K562 (cell line): Measurements from ENCODE around the gene C2CD2. TPM values are rescaled to one million over a fixed set of nuclear protein-coding genes. Genes with fewer than 3 reads are reported as not detected.

Experiments used
- ATAC-seq: fragments of 200-7000 bp; cut with Tn5 transposase; 3 replicates; pipeline ENCODE4 v1.9.1; 2020; ENCODE audit warnings: moderate library complexity
- BruUV-seq: library from RNA; stranded (reverse); fragments of 400-500 nt; replicated peaks from 2 replicates; lab custom pipeline; 2021; lab: Mats Ljungman, UMichigan
- CTCF ChIA-PET: fragments of 300-600 bp; formaldehyde crosslinking; extraction: SDS; loops from one replicate; lab custom pipeline; 2021; ENCODE audit warnings: low intra/inter-chr PET ratio; lab: Yijun Ruan, JAX
- POLR2A ChIA-PET: fragments of 300-600, 350-650 bp; sonication (Branson Sonifier 250); formaldehyde crosslinking; extraction: SDS; loops from one replicate; lab custom pipeline; 2021; ENCODE audit warnings: antibody characterized with exemption, inconsistent platforms; lab: Yijun Ruan, JAX
- DNase-seq, 4 experiments: peaks; one replicate each; pipeline versions ENCODE4 v3.0.0 to v3.0.0-alpha.2; 2011 to 2018; ENCODE audit warnings: low spot score in 3 of 4, mixed read lengths in 3 of 4; ENCODE audit errors: extremely low read depth in 1 of 4
- FAIRE-seq: peaks from 2 replicates; lab custom pipeline; 2011; peaks lifted over from hg19 to GRCh38; lab: Jason Lieb, UNC
- H2AFZ ChIP-seq: 2 replicates; pipeline ENCODE4 v1.6.0; 2011; ENCODE audit warnings: low read depth, low read length, control low read depth, inconsistent platforms
- H3K27ac ChIP-seq: fragments of 200-600 bp; 3 replicates; pipeline ENCODE4 v1.8.0; 2011; ENCODE audit warnings: low read depth, mild to moderate bottlenecking, control low read depth, inconsistent platforms, low read length, moderate library complexity, mixed read lengths; ENCODE audit errors: extremely low read depth
- H3K27me3 ChIP-seq, 2 experiments: fragments of 300-600 bp in 1 of 2; 2 replicates in 1 of 2; 3 replicates in 1 of 2; pipeline versions ENCODE4 v1.6.0 to v1.8.0; 2011; ENCODE audit warnings: inconsistent platforms in 2 of 2, low read length in 2 of 2, mild to moderate bottlenecking in 1 of 2, mixed read lengths in 1 of 2, moderate library complexity in 1 of 2; ENCODE audit not compliant: control insufficient read depth in 2 of 2, insufficient read depth in 2 of 2
- H3K36me3 ChIP-seq: fragments of 300-600 bp; 3 replicates; pipeline ENCODE4 v1.8.0; 2011; ENCODE audit warnings: mild to moderate bottlenecking, low read length, inconsistent platforms; ENCODE audit not compliant: control insufficient read depth, insufficient read depth
- H3K4me1 ChIP-seq, 2 experiments: fragments of 200-600 bp in 1 of 2; replicated peaks in 1 of 2; 2 replicates in 1 of 2; 3 replicates in 1 of 2; pipeline versions ENCODE4 v1.5.1 to v1.8.0; 2011; ENCODE audit warnings: inconsistent platforms in 2 of 2, low read length in 2 of 2, mild to moderate bottlenecking in 1 of 2, mixed read lengths in 1 of 2, moderate library complexity in 1 of 2; ENCODE audit not compliant: control insufficient read depth in 2 of 2, insufficient read depth in 2 of 2
- H3K4me2 ChIP-seq: 2 replicates; pipeline ENCODE4 v1.6.1; 2011; ENCODE audit warnings: low read length, control low read depth, inconsistent platforms, mixed read lengths; ENCODE audit not compliant: insufficient read depth
- H3K4me3 ChIP-seq: fragments of 200-600 bp; sonication (generic), shearing (Covaris generic); 2 replicates; pipeline ENCODE4 v1.5.1; 2016; ENCODE audit warnings: control low read depth, inconsistent platforms
- H3K79me2 ChIP-seq: fragments of 200-600 bp; 3 replicates; pipeline ENCODE4 v1.8.0; 2011; ENCODE audit warnings: low read length, inconsistent platforms; ENCODE audit not compliant: control insufficient read depth, insufficient read depth
- H3K9ac ChIP-seq, 2 experiments: 2 replicates each; pipeline versions ENCODE4 v1.6.0 to v1.6.1; 2011; ENCODE audit warnings: low read depth in 2 of 2, low read length in 2 of 2, control low read depth in 1 of 2, inconsistent platforms in 1 of 2, mild to moderate bottlenecking in 1 of 2, mixed read lengths in 1 of 2; ENCODE audit not compliant: insufficient read depth in 1 of 2
- H3K9me1 ChIP-seq: one replicate; pipeline ENCODE4 v1.6.0; 2011; ENCODE audit warnings: inconsistent platforms, mild to moderate bottlenecking, low read length, moderate library complexity; ENCODE audit not compliant: control insufficient read depth, insufficient read depth
- H3K9me3 ChIP-seq: replicated peaks from 2 replicates; pipeline ENCODE4 v1.5.1; 2011; ENCODE audit warnings: low read depth, low read length, inconsistent platforms; ENCODE audit not compliant: control insufficient read depth, insufficient read depth
- H4K20me1 ChIP-seq: replicated peaks from 2 replicates; pipeline ENCODE4 v1.6.1; 2011; ENCODE audit warnings: low read length, inconsistent platforms, mixed read lengths; ENCODE audit not compliant: control insufficient read depth, insufficient read depth
- C11orf30 ChIP-seq: fragments of 450-650 bp; IDR thresholded peaks from 2 replicates; pipeline ENCODE4 v1.6.1; 2016; ENCODE audit warnings: low read depth, mild to moderate bottlenecking
- CCAR2 ChIP-seq: fragments of 200-400 bp; formaldehyde crosslinking; IDR thresholded peaks from 2 replicates; pipeline ENCODE4 v1.6.1; 2017; ENCODE audit warnings: mild to moderate bottlenecking, low read depth, low read length
- CREBBP ChIP-seq: IDR thresholded peaks from one replicate; pipeline ENCODE4 v1.6.1; 2012; ENCODE audit warnings: low read depth, mild to moderate bottlenecking, control low read depth, inconsistent platforms, low read length
- CREM ChIP-seq: IDR thresholded peaks from 2 replicates; pipeline ENCODE4 v1.6.1; 2014; ENCODE audit warnings: antibody characterized with exemption, low read depth
- CTBP1 ChIP-seq: fragments of 450-650 bp; IDR thresholded peaks from 2 replicates; pipeline ENCODE4 v1.6.1; 2016; ENCODE audit warnings: borderline replicate concordance
- FOSL1 ChIP-seq: fragments of 200-800 bp; sonication (Bioruptor generic); conservative IDR thresholded peaks from 2 replicates; pipeline ENCODE4 v1.6.1; 2016; ENCODE audit warnings: missing genetic modification characterization, missing compliant biosample characterization
- FOXP1 ChIP-seq: sonication (generic); formaldehyde crosslinking; IDR thresholded peaks from 2 replicates; pipeline ENCODE4 v1.8.0; 2022; ENCODE audit warnings: mild to moderate bottlenecking, missing genetic modification reagents
- HLTF ChIP-seq: fragments of 450-650 bp; IDR thresholded peaks from 2 replicates; pipeline ENCODE4 v1.6.1; 2016
- KLF6 ChIP-seq: fragments of 250-450 bp; sonication (Bioruptor Pico); IDR thresholded peaks from 2 replicates; pipeline ENCODE4 v1.4.0; 2020; ENCODE audit warnings: mild to moderate bottlenecking, moderate library complexity, borderline replicate concordance
- LEF1 ChIP-seq: fragments of 450-650 bp; IDR thresholded peaks from 2 replicates; pipeline ENCODE4 v1.6.1; 2016; ENCODE audit warnings: mild to moderate bottlenecking
- MIER1 ChIP-seq: fragments of 450-650 bp; IDR thresholded peaks from 2 replicates; pipeline ENCODE4 v1.6.1; 2016; ENCODE audit warnings: antibody characterized with exemption, mild to moderate bottlenecking, low read depth
- NFIC ChIP-seq: fragments of 450-650 bp; IDR thresholded peaks from 2 replicates; pipeline ENCODE4 v1.6.1; 2017; ENCODE audit warnings: mild to moderate bottlenecking, inconsistent platforms
- NR4A1 ChIP-seq, 2 experiments: fragments of 250-450 bp in 1 of 2; fragments of 450-650 bp in 1 of 2; sonication (Bioruptor Pico) in 1 of 2; IDR thresholded peaks; 2 replicates each; pipeline versions ENCODE4 v1.4.0 to v1.6.1; 2016 to 2020; ENCODE audit warnings: mild to moderate bottlenecking in 2 of 2, missing compliant biosample characterization in 1 of 2, missing genetic modification characterization in 1 of 2, moderate library complexity in 1 of 2
- POLR2A ChIP-seq: fragments of 450-650 bp; conservative IDR thresholded peaks from 2 replicates; pipeline ENCODE4 v1.6.1; 2016
- RBBP5 ChIP-seq: fragments of 200-600 bp; sonication (generic); IDR thresholded peaks from 2 replicates; pipeline ENCODE4 v1.6.1; 2012; ENCODE audit warnings: borderline replicate concordance, mild to moderate bottlenecking, low read length, control low read depth, inconsistent platforms; ENCODE audit not compliant: insufficient read depth, poor library complexity, severe bottlenecking
- SREBF2 ChIP-seq: sonication (generic); formaldehyde crosslinking; IDR thresholded peaks from 2 replicates; pipeline ENCODE4 v1.4.0; 2020; ENCODE audit warnings: mild to moderate bottlenecking, missing genetic modification reagents
- YY1 ChIP-seq, 3 experiments: IDR thresholded peaks; 2 replicates each; pipeline ENCODE4 v1.6.1; 2011; ENCODE audit warnings: low read length in 2 of 3, mild to moderate bottlenecking in 2 of 3, moderate library complexity in 2 of 3, borderline replicate concordance in 1 of 3, control low read depth in 1 of 3, low read depth in 1 of 3; ENCODE audit not compliant: insufficient read depth in 3 of 3, insufficient replicate concordance in 2 of 3, control insufficient read depth in 1 of 3, insufficient read length in 1 of 3; ENCODE audit errors: extremely low read depth in 1 of 3
- ZNF311 ChIP-seq: fragments of 250-450 bp; sonication (Bioruptor Pico); IDR thresholded peaks from 2 replicates; pipeline ENCODE4 v1.4.0; 2020; ENCODE audit warnings: mild to moderate bottlenecking, moderate library complexity
- ZNF431 ChIP-seq: sonication (generic); formaldehyde crosslinking; IDR thresholded peaks from 2 replicates; pipeline ENCODE4 v1.8.0; 2022; ENCODE audit warnings: mild to moderate bottlenecking, missing genetic modification reagents
- ZNF77 ChIP-seq: fragments of 250-450 bp; sonication (Bioruptor Pico); IDR thresholded peaks from 2 replicates; pipeline ENCODE4 v1.5.0; 2020
- ZNF830 ChIP-seq: fragments of 250-450 bp; sonication (Bioruptor Pico); IDR thresholded peaks from 2 replicates; pipeline ENCODE4 v1.5.0; 2021; ENCODE audit warnings: mild to moderate bottlenecking
- WGBS: fragments of 100-300 bp; shearing (Covaris generic); methylation state at CpG from one replicate; pipeline ENCODE4 v1.1.6; 2016; ENCODE audit warnings: low coverage, mixed read lengths; ENCODE audit not compliant: insufficient coverage; ENCODE audit errors: missing lambda C conversion rate; 5-methylcytosine and 5-hydroxymethylcytosine counted together
- in situ Hi-C: fragments of 300-500 bp; cut with MboI; formaldehyde crosslinking; loops from 4 replicates; pipeline ENCODE4 v1.15.0; 2018; ENCODE audit warnings: inconsistent platforms, mixed read lengths
- intact Hi-C: fragments of 100-400 bp; cut with micrococcal nuclease; formaldehyde crosslinking; loops from 2 replicates; pipeline ENCODE4 v1.14.2; 2022
- polyA plus RNA-seq, 8 experiments: library from polyadenylated mRNA; depleted of rRNA in 4 of 8; stranded (reverse) in 5 of 8; unstranded in 3 of 8; fragments of >200 nt; fragmentation: Nextera tagmentation in 2 of 8; fragmentation: Illumina TruSeq in 1 of 8; extraction: Ambion mirVana in 2 of 8; extraction: Trizol in 1 of 8; gene quantifications; 2 replicates each; pipeline versions ENCODE4 v1.2.1 to v1.2.3, GENCODE V29; 2011 to 2014; ENCODE audit warnings: inconsistent platforms in 1 of 8, missing spikeins in 1 of 8
- total RNA-seq, 7 experiments: library from RNA; depleted of rRNA in 6 of 7; stranded (reverse); fragments of >200 nt in 6 of 7; fragmentation: Illumina TruSeq in 2 of 7; extraction: Trizol in 2 of 7; gene quantifications; 2 replicates each; pipeline versions ENCODE4 v1.2.1 to v1.2.3, GENCODE V29; 2011 to 2021; ENCODE audit warnings: low replicate concordance in 1 of 7
- TF ChIP-seq, protein P1 (sequence below): IDR thresholded peaks from 3 replicates; pipeline ENCODE4 v1.6.1; 2011; ENCODE audit warnings: borderline replicate concordance, mild to moderate bottlenecking; ENCODE audit not compliant: insufficient read length, insufficient read depth

Gene C2CD2
- total and polyA plus RNA-seq, 9 of the 15 experiments (the other 6 are each of a cell fraction or from before 2014, with no cell fraction given) = 1.3 to 21.6 (median 12.1) TPM

DNA sequence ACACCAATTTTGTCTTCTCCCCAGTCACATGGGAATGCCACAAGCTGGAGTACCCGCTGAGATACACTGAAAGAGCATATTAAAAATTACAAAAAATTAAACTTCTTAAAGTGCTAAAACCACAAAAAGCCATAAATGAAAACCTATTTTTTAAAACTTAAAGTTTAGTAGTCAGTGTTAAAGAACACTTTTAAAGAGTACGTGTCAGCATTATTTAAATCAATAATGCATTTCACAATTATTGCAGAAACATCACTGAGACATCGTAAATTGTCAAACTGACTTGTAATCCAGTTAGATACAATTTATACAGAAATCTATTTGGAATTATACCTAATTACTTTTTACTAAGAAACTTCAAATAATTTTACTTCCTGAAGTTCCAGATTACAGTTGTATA is 33.5 kb upstream of the C2CD2 start (continued):
- TF ChIP-seq YY1 (IDR thresholded peaks at IDR 0.05; ENCODE audit: borderline replicate concordance in 1 of 3, control insufficient read depth in 1 of 3, extremely low read depth in 1 of 3, insufficient read depth in 3 of 3, insufficient read length in 1 of 3, insufficient replicate concordance in 2 of 3, low read depth in 1 of 3, low read length in 2 of 3) = no peak
- no peak for TF ChIP-seq POLR2A
- no peak for TF ChIP-seq ZNF311 (CRISPR knock-in tag)
- TF ChIP-seq C11orf30 = peak; percentile 66; the same call in 1 of the 2 replicates
- no peak for TF ChIP-seq NFIC
- TF ChIP-seq ZNF77 = no peak
- TF ChIP-seq CCAR2 = no peak
- no peak for TF ChIP-seq NR4A1 (CRISPR knock-in tag; IDR thresholded peaks at IDR 0.05)
- no peak for TF ChIP-seq NR4A1 (tag; IDR thresholded peaks at IDR 0.05)
- TF ChIP-seq CTBP1 = no peak

DNA sequence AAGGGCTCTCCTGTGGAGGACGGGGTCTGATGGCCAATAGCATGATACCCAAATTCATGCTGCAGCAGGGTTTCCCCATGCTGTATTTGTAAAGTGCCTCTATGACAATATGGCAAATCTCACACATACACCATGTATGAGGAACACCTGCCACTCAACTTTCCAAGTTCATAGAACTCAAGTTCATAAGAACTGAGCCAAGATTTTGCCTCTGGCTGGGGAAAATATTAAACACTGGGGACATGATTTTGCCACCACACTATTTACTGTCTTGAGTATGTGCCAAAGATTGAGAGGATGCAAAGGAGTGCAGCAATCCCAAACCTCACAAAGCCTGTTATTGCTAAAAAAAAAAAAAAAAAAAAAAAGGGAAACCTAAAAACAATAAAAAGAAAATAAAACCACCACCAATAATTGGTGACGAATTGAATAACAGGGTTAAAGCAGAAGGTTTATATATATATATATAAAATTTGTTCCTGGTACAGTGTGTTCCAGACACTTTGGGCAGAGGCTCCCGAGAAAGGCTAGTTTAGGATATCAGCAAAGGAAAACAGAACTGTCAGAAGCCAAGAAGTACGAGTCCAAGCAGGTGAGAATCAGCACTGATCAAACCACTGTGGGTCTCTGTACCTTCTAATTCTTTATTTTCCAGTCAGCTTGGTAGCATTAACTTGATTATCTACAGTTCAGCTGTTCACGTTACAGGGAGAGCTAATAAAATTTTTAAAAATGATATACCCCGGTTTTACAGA is 32.0 kb upstream of the C2CD2 start:
- Histone ChIP-seq H3K27me3 (no peaks in the 10 kb centered on the region), H2AFZ (no peak overlapping the region), H4K20me1 (no peaks in the 10 kb centered on the region), H3K9me1 (no peaks in the 10 kb centered on the region), H3K9me3 (no peaks in the 10 kb centered on the region), H3K4me1 (no peaks in the 10 kb centered on the region), H3K27ac (no peak overlapping the region), H3K9ac (no peak overlapping the region), H3K4me3 (no peak overlapping the region), H3K36me3 (peaks cover 5% of the 10 kb centered on the region; the same call in 1 of the 3 replicates), H3K79me2 (no peaks in the 10 kb centered on the region), H3K4me2 (no peak overlapping the region)
- FAIRE-seq = no peak
- intact Hi-C loops = no loop called here
- WGBS = 9% methylated on average over 6 of the region's 6 CpGs
- no peak for ATAC-seq
- in situ Hi-C loops = no loop called here
- CTCF ChIA-PET = no interaction called here
- POLR2A ChIA-PET = interaction anchor here (0.8 kb wide), 1 partner anchor 19 kb away, joined by 3 read pairs; no protein-coding TSS in a partner anchor
- BruUV-seq = no TSS peak
- no peak for DNase-seq
- TF ChIP-seq, protein P1, sequence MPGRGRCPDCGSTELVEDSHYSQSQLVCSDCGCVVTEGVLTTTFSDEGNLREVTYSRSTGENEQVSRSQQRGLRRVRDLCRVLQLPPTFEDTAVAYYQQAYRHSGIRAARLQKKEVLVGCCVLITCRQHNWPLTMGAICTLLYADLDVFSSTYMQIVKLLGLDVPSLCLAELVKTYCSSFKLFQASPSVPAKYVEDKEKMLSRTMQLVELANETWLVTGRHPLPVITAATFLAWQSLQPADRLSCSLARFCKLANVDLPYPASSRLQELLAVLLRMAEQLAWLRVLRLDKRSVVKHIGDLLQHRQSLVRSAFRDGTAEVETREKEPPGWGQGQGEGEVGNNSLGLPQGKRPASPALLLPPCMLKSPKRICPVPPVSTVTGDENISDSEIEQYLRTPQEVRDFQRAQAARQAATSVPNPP = no peak
- no peak for TF ChIP-seq HLTF
- TF ChIP-seq MIER1 = no peak
- TF ChIP-seq FOXP1 (CRISPR knock-in tag) = no peak
- TF ChIP-seq SREBF2 (CRISPR knock-in tag) = no peak
- TF ChIP-seq ZNF431 (CRISPR knock-in tag) = no peak
- TF ChIP-seq LEF1 = no peak
- TF ChIP-seq RBBP5 = no peak
- no peak for TF ChIP-seq CREM
- TF ChIP-seq CREBBP = no peak
- no peak for TF ChIP-seq KLF6 (CRISPR knock-in tag)
- no peak for TF ChIP-seq ZNF830 (CRISPR knock-in tag)
- no peak for TF ChIP-seq FOSL1 (tag)
